ENCODE data around the gene NOP16. TPM values are rescaled to one million over a fixed set of nuclear protein-coding genes. Genes with fewer than 3 reads are reported as not detected.

Gene NOP16
- total and polyA plus RNA-seq, 2 of the 13 experiments (the other 11 are each of a cell fraction or from before 2014, with no cell fraction given) = 43.3 to 48.4 TPM

DNA sequence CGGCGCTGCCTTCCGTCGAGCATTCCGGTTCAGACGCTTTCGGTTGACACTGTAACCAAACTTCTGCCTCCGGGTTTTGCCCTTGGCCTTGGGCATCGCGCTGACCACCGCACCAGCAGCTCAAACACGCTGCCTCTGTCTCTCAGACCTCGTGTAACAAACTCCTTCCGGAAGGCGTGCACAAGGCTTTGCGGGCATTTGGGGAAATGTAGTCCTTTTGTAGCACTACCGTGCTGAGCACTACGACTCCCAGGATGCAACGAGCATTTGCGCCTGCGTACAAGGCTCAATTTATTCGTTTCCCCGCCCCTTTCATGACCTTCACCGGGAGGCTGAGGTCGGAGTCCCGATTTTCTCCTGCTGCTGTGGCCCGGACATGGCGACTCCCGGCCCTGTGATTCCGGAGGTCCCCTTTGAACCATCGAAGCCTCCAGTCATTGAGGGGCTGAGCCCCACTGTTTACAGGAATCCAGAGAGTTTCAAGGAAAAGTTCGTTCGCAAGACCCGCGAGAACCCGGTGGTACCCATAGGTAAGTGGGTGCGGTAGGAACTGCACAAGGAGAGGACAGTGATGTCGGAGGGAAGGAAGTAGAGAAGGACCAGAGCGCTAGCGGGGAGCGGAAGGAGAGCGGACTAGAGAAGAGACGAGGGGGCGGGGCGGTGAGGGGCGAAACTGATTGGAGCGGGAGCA is at the start of gene NOP16, which contains the start of gene HIGD2A (continued):
- TF ChIP-seq SNAPC5 (CRISPR knock-in tag; IDR thresholded peaks at IDR 0.05; ENCODE audit: borderline replicate concordance) (no peak; the same call in 1 of the 2 replicates), ZNF747 (CRISPR knock-in tag; IDR thresholded peaks at IDR 0.05; ENCODE audit: borderline replicate concordance) (peak; percentile 32; the same call in 1 of the 2 replicates), EZH2 (conservative IDR thresholded peaks at IDR 0.05; ENCODE audit: low read depth, low read length) (no peak), SAFB2 (CRISPR knock-in tag; IDR thresholded peaks at IDR 0.05; ENCODE audit: borderline replicate concordance, low read depth) (peak; percentile 33; the same call in 1 of the 2 replicates), FOXA3 (CRISPR knock-in tag; IDR thresholded peaks at IDR 0.05) (peak; percentile 39; the same call in 1 of the 2 replicates), RFXAP (CRISPR knock-in tag; IDR thresholded peaks at IDR 0.05; ENCODE audit: borderline replicate concordance) (peak; percentile 67; the same call in 1 of the 2 replicates), NFATC3 (CRISPR knock-in tag; IDR thresholded peaks at IDR 0.05) (peak; percentile 22; the same call in 1 of the 2 replicates), PRDM10 (CRISPR knock-in tag; IDR thresholded peaks at IDR 0.05; ENCODE audit: low read depth) (peak; percentile 80), ZNF101 (CRISPR knock-in tag; IDR thresholded peaks at IDR 0.05; ENCODE audit: borderline replicate concordance, low read depth) (0 out of 2 replicates have a peak, but pooled peaks have one; percentile 26), ZBTB44 (CRISPR knock-in tag; IDR thresholded peaks at IDR 0.05) (0 out of 2 replicates have a peak, but pooled peaks have one; percentile 38), ZNF354B (CRISPR knock-in tag; IDR thresholded peaks at IDR 0.05) (no peak), PHF8 (CRISPR knock-in tag; IDR thresholded peaks at IDR 0.05) (peak; percentile 85), KDM5A (IDR thresholded peaks at IDR 0.05; ENCODE audit: borderline replicate concordance, low read length) (peak; percentile 99), KLF6 (CRISPR knock-in tag; IDR thresholded peaks at IDR 0.05) (peak; percentile 79), ZNF672 (CRISPR knock-in tag; IDR thresholded peaks at IDR 0.05) (no peak), ZFP82 (CRISPR knock-in tag; IDR thresholded peaks at IDR 0.05; ENCODE audit: borderline replicate concordance) (peak; percentile 73; the same call in 1 of the 2 replicates), ZIK1 (CRISPR knock-in tag; IDR thresholded peaks at IDR 0.05; ENCODE audit: borderline replicate concordance, low read depth) (peak; percentile 90; the same call in 1 of the 2 replicates), ZNF256 (CRISPR knock-in tag; conservative IDR thresholded peaks at IDR 0.05) (0 out of 2 replicates have a peak, but pooled peaks have one; percentile 48)
- TF ChIP-seq, protein P1, sequence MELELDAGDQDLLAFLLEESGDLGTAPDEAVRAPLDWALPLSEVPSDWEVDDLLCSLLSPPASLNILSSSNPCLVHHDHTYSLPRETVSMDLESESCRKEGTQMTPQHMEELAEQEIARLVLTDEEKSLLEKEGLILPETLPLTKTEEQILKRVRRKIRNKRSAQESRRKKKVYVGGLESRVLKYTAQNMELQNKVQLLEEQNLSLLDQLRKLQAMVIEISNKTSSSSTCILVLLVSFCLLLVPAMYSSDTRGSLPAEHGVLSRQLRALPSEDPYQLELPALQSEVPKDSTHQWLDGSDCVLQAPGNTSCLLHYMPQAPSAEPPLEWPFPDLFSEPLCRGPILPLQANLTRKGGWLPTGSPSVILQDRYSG (CRISPR knock-in tag; IDR thresholded peaks at IDR 0.05) = no peak
